ENCODE measurements around the gene SERGEF. TPM values are rescaled to one million over a fixed set of nuclear protein-coding genes. Genes with fewer than 3 reads are reported as not detected.

SERGEF gene
- polyA plus RNA-seq, 1 of the 3 experiments (the other 2 are of a cell fraction), result 23.1 TPM

- TF ChIP-seq REST (IDR thresholded peaks at IDR 0.05; ENCODE audit: low read depth, low read length) (no peak), PBX3 (IDR thresholded peaks at IDR 0.05) (no peak), FOXJ3 (CRISPR knock-in tag; IDR thresholded peaks at IDR 0.05) (no peak), NFIC (IDR thresholded peaks at IDR 0.05; ENCODE audit: borderline replicate concordance) (no peak), EZH2phosphoT487 (IDR thresholded peaks at IDR 0.05; ENCODE audit: borderline replicate concordance, low read depth) (no peak), RCOR1 (IDR thresholded peaks at IDR 0.05; ENCODE audit: low read length) (no peak)
These were observed 20.9 kb downstream of the SERGEF start (continued) for GRCh38 chr11:17991783-17992433.

GRCh38 chr11:17989306-17989705 lies 23.5 kb downstream of the SERGEF start:
- H3F3A ChIP-seq (replicated peaks; ENCODE audit: insufficient read depth), result peaks cover 9% of the 10 kb centered on the region
- H3K9me2 ChIP-seq, result no peaks in the 10 kb centered on the region
- no peak overlapping the region for H2AFZ ChIP-seq (ENCODE audit: low read depth)
- no peaks in the 10 kb centered on the region for H3K79me2 ChIP-seq (ENCODE audit: insufficient read depth)
- H3K9me3 ChIP-seq, result no peaks in the 10 kb centered on the region
- ChIA-PET CTCF (interaction anchor here (0.9 to 30.6 kb wide), 9 partner anchors 8 to 388 kb away, joined by 3 to 730 read pairs (median 5); partner anchors contain the start of gene KCNC1), POLR2A (no interaction called here)
- WGBS (ENCODE audit: low lambda C conversion rate), result 92% methylated on average over 1 of the region's 1 CpG
- no peak overlapping the region for H3K4me3 ChIP-seq (ENCODE audit: low read depth in 2 of 2, low read length in 1 of 2)
- no peaks in the 10 kb centered on the region for H3K27me3 ChIP-seq (ENCODE audit: insufficient read depth)
- TF ChIP-seq SIN3A (IDR thresholded peaks at IDR 0.05; ENCODE audit: borderline replicate concordance, low read depth, low read length) (no peak), REST (IDR thresholded peaks at IDR 0.05; ENCODE audit: low read depth, low read length) (no peak), EP300 (IDR thresholded peaks at IDR 0.05; ENCODE audit: borderline replicate concordance in 1 of 2, low read depth in 1 of 2, low read length in 1 of 2) (no peak), MAX (IDR thresholded peaks at IDR 0.05; ENCODE audit: low read depth) (no peak), IRF3 (IDR thresholded peaks at IDR 0.05; ENCODE audit: low read depth, low read length) (no peak)
- DNase-seq, result no peak
- no peaks in the 10 kb centered on the region for H4K20me1 ChIP-seq (ENCODE audit: insufficient read depth)
- H3K4me2 ChIP-seq, result no peak overlapping the region
- H3K4me1 ChIP-seq (ENCODE audit: control insufficient read depth in 1 of 2, insufficient read depth in 2 of 2, low read depth in 1 of 2, low read length in 1 of 2), result peaks cover 5 to 6% of the 10 kb centered on the region in 2 experiments; a peak in 1 of 4 replicates
- H3K9ac ChIP-seq, result no peak overlapping the region
- H3K36me3 ChIP-seq (replicated peaks in 1 of 2; ENCODE audit: control insufficient read depth in 1 of 2, insufficient read depth in 2 of 2, low read length in 1 of 2), result peaks cover 11 to 26% of the 10 kb centered on the region in 2 experiments
- no peak overlapping the region for H3K27ac ChIP-seq (ENCODE audit: low read depth in 2 of 2, low read length in 1 of 2)

Data from SK-N-SH (cell line).